RPMI8226 (cell line): ENCODE measurements around the gene NPIPA1.
A peak's percentile ranks its signal among the peaks of the same experiment; 100 is the strongest.
"Not testable (repeated sequence)": the region's sequence is repeated elsewhere in the genome, so short reads cannot be mapped to it uniquely, and the experiment has no call there.

Source experiments
- DNase-seq: peaks from one replicate; pipeline ENCODE4 v3.0.0-alpha.2; 2015

The NPIPA1 gene

DNA sequence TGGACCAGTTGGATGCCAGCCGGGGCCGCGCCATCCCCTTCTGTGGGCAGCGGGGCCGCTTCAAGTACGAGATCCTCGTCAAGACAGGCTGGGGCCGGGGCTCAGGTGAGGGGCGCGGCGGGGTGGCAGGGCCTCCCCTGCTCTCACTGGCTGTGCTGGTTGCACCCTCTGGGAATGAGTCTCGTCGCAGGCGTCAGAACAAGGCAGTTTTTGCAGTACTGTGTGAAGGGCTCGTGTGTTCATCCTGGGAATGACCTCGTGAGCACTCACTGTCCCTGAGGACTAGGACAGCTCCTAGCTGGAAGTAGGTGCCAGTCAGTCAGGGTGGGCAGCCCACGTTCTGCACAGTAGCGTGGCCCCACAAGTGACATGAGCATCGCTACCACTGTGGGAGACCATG is 6.3 kb upstream of the NPIPA1 start:
- DNase-seq = not testable (repeated sequence)

GRCh38 chr16:14932581-14933375 is 4.5 kb upstream of the NPIPA1 start:
- not testable (repeated sequence) for DNase-seq

DNA sequence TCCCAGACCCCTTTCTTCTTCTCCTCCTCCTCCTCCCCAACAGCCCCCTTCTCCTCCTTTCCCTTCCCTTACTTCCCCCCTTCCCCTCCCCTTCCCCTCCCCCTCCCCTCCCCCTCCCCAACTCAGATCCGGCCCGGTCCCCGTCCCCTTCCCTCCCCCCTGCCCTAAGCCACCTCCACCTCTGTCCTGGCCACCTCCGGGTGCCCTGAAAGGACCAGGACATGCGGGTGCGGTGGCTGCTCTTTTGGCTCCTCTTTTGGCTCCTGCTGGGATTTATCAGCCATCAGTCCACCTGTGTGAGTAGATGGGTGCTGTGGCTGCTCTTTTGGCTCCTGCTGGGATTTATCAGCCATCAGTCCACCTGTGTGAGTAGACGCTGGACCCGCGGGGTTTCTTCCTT is 751 bp downstream of the NPIPA1 start:
- not testable (repeated sequence) for DNase-seq

GRCh38 chr16:14942686-14943085 is 5.4 kb downstream of the NPIPA1 start:
- DNase-seq = not testable (repeated sequence)

DNA sequence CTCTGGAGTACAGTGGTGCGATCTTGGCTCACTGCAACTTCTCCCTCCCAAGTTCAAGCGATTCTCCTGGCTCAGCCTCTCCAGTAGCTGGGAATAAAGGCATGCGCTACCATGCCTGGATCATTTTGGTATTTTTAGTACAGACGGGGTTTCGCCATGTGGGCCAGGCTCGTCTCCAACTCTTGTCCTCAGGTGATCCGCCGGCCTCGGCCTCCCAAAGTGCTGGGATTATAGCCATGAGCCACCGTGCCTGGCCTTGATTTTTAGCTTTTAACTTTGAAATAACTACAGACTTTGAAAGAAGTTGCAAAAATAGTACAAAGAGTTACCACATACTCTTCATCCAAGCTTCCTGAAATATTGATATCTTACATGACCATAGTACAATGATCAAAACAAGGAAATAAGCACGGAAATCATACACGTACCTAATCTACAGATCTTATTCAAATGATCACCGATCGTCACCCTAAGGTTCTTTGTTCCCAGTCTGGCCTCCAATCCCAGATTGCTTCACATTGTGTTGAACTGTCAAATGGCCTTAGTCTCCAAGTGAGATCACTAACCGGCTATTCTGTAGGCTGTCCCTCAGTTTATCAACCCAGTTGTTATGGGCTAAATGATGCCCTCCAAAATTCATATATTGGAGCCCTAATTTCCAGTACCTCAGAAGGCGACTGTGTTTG is 18.4 kb downstream of the NPIPA1 start:
- no peak for DNase-seq

- DNase-seq = no peak
These were observed 20.5 kb downstream of the NPIPA1 start for GRCh38 chr16:14957576-14958322.

DNA sequence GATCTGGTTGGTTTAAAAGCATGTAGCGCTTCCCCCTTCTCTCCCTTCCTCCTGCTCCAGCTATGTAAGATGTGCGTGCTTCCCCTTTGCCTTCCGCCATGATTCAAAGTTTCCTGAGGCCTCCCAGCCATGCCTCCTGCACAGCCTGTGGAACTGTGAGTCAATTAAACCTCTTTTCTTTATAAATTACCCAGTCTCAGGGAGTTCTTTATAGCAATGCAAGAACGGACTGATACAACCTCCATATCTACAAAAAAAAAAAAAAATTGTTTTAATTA is 21.0 kb downstream of the NPIPA1 start:
- no peak for DNase-seq

DNA sequence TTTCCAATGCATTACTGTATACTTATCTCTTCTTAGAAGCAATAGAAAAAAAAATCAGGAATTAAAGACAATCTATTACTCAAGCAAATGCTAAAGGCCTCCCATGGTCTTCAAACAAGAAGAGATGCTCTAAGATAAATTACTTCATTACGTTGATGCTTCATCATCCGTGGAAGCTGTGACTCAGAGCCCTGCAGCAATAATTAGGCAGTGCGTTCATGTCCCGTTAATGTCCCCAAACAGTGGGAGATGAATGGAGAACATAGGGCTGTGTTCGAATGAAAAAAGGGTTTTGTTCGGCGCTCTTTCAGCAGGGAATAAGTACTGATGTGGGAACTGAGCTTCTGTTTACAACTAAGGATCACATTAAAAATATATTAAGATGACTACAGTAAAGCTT is 21.7 kb downstream of the NPIPA1 start:
- no peak for DNase-seq

GRCh38 chr16:14961405-14962186 is 24.4 kb downstream of the NPIPA1 start:
- DNase-seq = no peak

GRCh38 chr16:14963281-14964173 is 26.3 kb downstream of the NPIPA1 start:
- no peak for DNase-seq

DNA sequence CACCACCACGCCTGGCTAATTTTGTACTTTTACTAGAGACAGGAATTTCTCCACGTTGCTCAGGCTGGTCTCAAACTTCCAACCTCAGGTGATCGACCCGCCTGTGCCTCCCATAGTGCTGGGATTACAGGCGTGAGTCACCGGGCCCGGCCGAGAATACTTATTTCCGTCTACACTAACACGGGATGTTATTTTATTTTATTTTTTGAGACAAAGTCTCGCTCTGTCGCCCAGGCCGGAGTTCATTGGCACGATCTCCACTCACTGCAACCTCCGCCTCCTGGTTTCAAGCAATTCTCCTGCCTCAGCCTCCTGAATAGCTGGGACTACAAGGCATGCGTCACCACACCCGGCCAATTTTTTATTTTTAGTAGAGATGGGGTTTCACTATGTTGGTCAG is 28.1 kb downstream of the NPIPA1 start:
- DNase-seq = no peak

DNA sequence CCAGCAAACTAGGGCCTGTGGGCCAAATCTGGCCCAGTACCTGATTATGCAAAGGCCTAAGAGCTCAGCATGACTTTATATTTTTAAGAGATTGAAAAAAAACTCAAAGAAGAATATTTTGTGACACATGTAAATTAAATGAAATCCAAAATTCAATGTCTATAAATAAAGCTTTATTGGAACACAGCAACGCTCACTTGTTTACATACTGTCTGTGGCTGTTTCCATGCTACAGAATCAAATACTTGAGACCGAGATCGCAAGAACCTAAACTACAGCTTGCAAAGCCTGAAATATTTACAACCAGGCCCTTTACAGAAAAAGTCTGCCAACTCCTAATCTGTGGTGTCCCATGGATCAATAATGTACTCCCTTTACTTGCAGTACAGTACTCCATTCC is 32.6 kb downstream of the NPIPA1 start:
- DNase-seq = not testable (repeated sequence)

- DNase-seq = not testable (repeated sequence)
These were observed 34.5 kb downstream of the NPIPA1 start for GRCh38 chr16:14971621-14972228.

GRCh38 chr16:14973785-14974322 is 36.6 kb downstream of the NPIPA1 start:
- DNase-seq = not testable (repeated sequence)

GRCh38 chr16:14974331-14974655 is 37.0 kb downstream of the NPIPA1 start:
- DNase-seq = peak; percentile 89

- DNase-seq = peak; percentile 99
These were observed 37.6 kb downstream of the NPIPA1 start, which contains the start of gene PDXDC1 for GRCh38 chr16:14974656-14975417. Gene PDXDC1 (plus strand): TSS chr16:14975026. CDS start chr16:14975200, 174 bp downstream.

- DNase-seq = peak; percentile 61
These were observed 38.4 kb downstream of the NPIPA1 start for GRCh38 chr16:14975418-14976194.

- DNase-seq = not testable (repeated sequence)
These were observed 39.9 kb downstream of the NPIPA1 start for GRCh38 chr16:14976971-14977736.

- not testable (repeated sequence) for DNase-seq
These were observed 41.0 kb downstream of the NPIPA1 start for GRCh38 chr16:14978281-14978680.
